DND-41 (cell line): Measurements from ENCODE around the gene NCK2.

Experiments used
- CTCF ChIP-seq: IDR thresholded peaks from 2 replicates; pipeline ENCODE4 v1.5.1; 2012; ENCODE audit warnings: borderline replicate concordance, low read length, moderate library complexity, mild to moderate bottlenecking; ENCODE audit not compliant: poor library complexity, severe bottlenecking; ENCODE audit errors: extremely low read depth
- EZH2 ChIP-seq: IDR thresholded peaks from 3 replicates; pipeline ENCODE4 v1.6.1; 2012; ENCODE audit warnings: borderline replicate concordance, low read depth, mild to moderate bottlenecking, moderate library complexity, low read length, inconsistent platforms; ENCODE audit not compliant: severe bottlenecking

- TF ChIP-seq CTCF: no peak
- no peak for TF ChIP-seq EZH2
Measured at GRCh38 chr2:105839793-105840192, 95.1 kb downstream of the NCK2 start.
